ENCODE data around the gene RHOC. TPM values are rescaled to one million over a fixed set of nuclear protein-coding genes. Genes with fewer than 3 reads are reported as not detected.
A peak's percentile ranks its signal among the peaks of the same experiment; 100 is the strongest.

RHOC gene
- total RNA-seq, 1 experiment from 2014 or later = 197 TPM

GRCh38 chr1:112707221-112708001 is 484 bp upstream of the RHOC start:
- Histone ChIP-seq H3K27me3 (ENCODE audit: control insufficient read depth, insufficient read depth, low read length) (no peaks in the 10 kb centered on the region), H3K4me1 (ENCODE audit: control insufficient read depth, insufficient read depth, low read length) (peaks cover 25% of the 10 kb centered on the region), H3K27ac (ENCODE audit: low read length) (peak overlapping the region; percentile 79), H3K36me3 (ENCODE audit: control insufficient read depth, insufficient read depth, low read length) (peaks cover 2% of the 10 kb centered on the region; the same call in 1 of the 2 replicates), H3K9me3 (ENCODE audit: control insufficient read depth, insufficient read depth, low read depth, low read length) (no peaks in the 10 kb centered on the region), H3K4me3 (ENCODE audit: low read depth in 2 of 2, low read length in 2 of 2) (peak overlapping the region; percentile 76 to 77)
- intact Hi-C loops (cut with micrococcal nuclease; ENCODE audit: unreplicated experiment) (loop anchor here (2.0 kb wide), 1 partner anchor 317 kb away; no protein-coding TSS in a partner anchor), in situ Hi-C loops (cut with HindIII; ENCODE audit: low pct_unique_long_range_greater_than_20kb, low sequenced_read_pairs) (no loop called here)
- no TSS peak for BruUV-seq (replicated peaks)
- TF ChIP-seq POLR2AphosphoS5 (IDR thresholded peaks at IDR 0.05; ENCODE audit: low read depth, low read length) (peak; percentile 44; the same call in 1 of the 2 replicates), TCF7L2 (IDR thresholded peaks at IDR 0.05; ENCODE audit: low read depth, low read length) (no peak), SIN3A (IDR thresholded peaks at IDR 0.05; ENCODE audit: borderline replicate concordance, insufficient read depth, low read depth, low read length) (peak; percentile 2; the same call in 1 of the 2 replicates)
- TF ChIP-seq, protein P1, sequence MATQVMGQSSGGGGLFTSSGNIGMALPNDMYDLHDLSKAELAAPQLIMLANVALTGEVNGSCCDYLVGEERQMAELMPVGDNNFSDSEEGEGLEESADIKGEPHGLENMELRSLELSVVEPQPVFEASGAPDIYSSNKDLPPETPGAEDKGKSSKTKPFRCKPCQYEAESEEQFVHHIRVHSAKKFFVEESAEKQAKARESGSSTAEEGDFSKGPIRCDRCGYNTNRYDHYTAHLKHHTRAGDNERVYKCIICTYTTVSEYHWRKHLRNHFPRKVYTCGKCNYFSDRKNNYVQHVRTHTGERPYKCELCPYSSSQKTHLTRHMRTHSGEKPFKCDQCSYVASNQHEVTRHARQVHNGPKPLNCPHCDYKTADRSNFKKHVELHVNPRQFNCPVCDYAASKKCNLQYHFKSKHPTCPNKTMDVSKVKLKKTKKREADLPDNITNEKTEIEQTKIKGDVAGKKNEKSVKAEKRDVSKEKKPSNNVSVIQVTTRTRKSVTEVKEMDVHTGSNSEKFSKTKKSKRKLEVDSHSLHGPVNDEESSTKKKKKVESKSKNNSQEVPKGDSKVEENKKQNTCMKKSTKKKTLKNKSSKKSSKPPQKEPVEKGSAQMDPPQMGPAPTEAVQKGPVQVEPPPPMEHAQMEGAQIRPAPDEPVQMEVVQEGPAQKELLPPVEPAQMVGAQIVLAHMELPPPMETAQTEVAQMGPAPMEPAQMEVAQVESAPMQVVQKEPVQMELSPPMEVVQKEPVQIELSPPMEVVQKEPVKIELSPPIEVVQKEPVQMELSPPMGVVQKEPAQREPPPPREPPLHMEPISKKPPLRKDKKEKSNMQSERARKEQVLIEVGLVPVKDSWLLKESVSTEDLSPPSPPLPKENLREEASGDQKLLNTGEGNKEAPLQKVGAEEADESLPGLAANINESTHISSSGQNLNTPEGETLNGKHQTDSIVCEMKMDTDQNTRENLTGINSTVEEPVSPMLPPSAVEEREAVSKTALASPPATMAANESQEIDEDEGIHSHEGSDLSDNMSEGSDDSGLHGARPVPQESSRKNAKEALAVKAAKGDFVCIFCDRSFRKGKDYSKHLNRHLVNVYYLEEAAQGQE (IDR thresholded peaks at IDR 0.05; ENCODE audit: insufficient read depth in 1 of 2, low read depth in 2 of 2, low read length in 1 of 2) = no peak
- TF ChIP-seq, protein P2, sequence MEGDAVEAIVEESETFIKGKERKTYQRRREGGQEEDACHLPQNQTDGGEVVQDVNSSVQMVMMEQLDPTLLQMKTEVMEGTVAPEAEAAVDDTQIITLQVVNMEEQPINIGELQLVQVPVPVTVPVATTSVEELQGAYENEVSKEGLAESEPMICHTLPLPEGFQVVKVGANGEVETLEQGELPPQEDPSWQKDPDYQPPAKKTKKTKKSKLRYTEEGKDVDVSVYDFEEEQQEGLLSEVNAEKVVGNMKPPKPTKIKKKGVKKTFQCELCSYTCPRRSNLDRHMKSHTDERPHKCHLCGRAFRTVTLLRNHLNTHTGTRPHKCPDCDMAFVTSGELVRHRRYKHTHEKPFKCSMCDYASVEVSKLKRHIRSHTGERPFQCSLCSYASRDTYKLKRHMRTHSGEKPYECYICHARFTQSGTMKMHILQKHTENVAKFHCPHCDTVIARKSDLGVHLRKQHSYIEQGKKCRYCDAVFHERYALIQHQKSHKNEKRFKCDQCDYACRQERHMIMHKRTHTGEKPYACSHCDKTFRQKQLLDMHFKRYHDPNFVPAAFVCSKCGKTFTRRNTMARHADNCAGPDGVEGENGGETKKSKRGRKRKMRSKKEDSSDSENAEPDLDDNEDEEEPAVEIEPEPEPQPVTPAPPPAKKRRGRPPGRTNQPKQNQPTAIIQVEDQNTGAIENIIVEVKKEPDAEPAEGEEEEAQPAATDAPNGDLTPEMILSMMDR (IDR thresholded peaks at IDR 0.05) = peak; percentile 92
- CTCF ChIA-PET = no interaction called here
- peak; percentile 90 for ATAC-seq
- DNase-seq (ENCODE audit: low read depth, low spot score) = no peak
- POLR2A ChIA-PET = no interaction called here

GRCh38 chr1:112704934-112705627 is 1.8 kb downstream of the RHOC start:
- Histone ChIP-seq H3K36me3 (ENCODE audit: control insufficient read depth, insufficient read depth, low read length) (peaks cover 2% of the 10 kb centered on the region), H3K27ac (ENCODE audit: low read length) (peak overlapping the region; percentile 71), H3K9me3 (ENCODE audit: control insufficient read depth, insufficient read depth, low read depth, low read length) (no peaks in the 10 kb centered on the region), H3K27me3 (ENCODE audit: control insufficient read depth, insufficient read depth, low read length) (no peaks in the 10 kb centered on the region), H3K4me1 (ENCODE audit: control insufficient read depth, insufficient read depth, low read length) (peaks cover 47% of the 10 kb centered on the region), H3K4me3 (ENCODE audit: low read depth in 2 of 2, low read length in 2 of 2) (peak overlapping the region; percentile 76 to 77)
- intact Hi-C loops (cut with micrococcal nuclease; ENCODE audit: unreplicated experiment) = no loop called here
- ChIA-PET CTCF (interaction anchor here (0.7 kb wide), 1 partner anchor 8 kb away, joined by 5 read pairs; no protein-coding TSS in a partner anchor), POLR2A (interaction anchor here (0.5 kb wide), 1 partner anchor 62 kb away, joined by 3 read pairs; no protein-coding TSS in a partner anchor)
- DNase-seq (ENCODE audit: low read depth, low spot score) (no peak), ATAC-seq (peak; percentile 60)
- TF ChIP-seq SIN3A (IDR thresholded peaks at IDR 0.05; ENCODE audit: borderline replicate concordance, insufficient read depth, low read depth, low read length) = no peak
- TF ChIP-seq, protein P2 (IDR thresholded peaks at IDR 0.05) = no peak
- TF ChIP-seq, protein P1 (IDR thresholded peaks at IDR 0.05; ENCODE audit: insufficient read depth in 1 of 2, low read depth in 2 of 2, low read length in 1 of 2) = no peak
- TF ChIP-seq POLR2AphosphoS5 (IDR thresholded peaks at IDR 0.05; ENCODE audit: low read depth, low read length) = no peak; the same call in 1 of the 2 replicates
- TF ChIP-seq TCF7L2 (IDR thresholded peaks at IDR 0.05; ENCODE audit: low read depth, low read length) = no peak
- BruUV-seq (replicated peaks) = no TSS peak
- in situ Hi-C loops (cut with HindIII; ENCODE audit: low pct_unique_long_range_greater_than_20kb, low sequenced_read_pairs) = no loop called here

Measured in Panc1 (cell line).